GM19351 (cell line): ENCODE results near the gene YWHAH.

Source experiments
- ATAC-seq: cut with Tn5 transposase; IDR thresholded peaks from one replicate; pipeline ENCODE4 v1.9.1; 2021; ENCODE audit warnings: mild to moderate bottlenecking, moderate library complexity; ENCODE audit not compliant: unreplicated experiment

The YWHAH gene

GRCh38 chr22:31943978-31944699, at the start of gene YWHAH:
YWHAH (plus strand) TSS chr22:31944535; CDS start chr22:31944734, 199 bp downstream.
- ATAC-seq, result peak; percentile 66

GRCh38 chr22:31895411-31896123, 48.8 kb upstream of the YWHAH start:
- ATAC-seq, result no peak

- ATAC-seq, result no peak
Observed at GRCh38 chr22:31896472-31896871, 47.9 kb upstream of the YWHAH start.

GRCh38 chr22:31897842-31898805, 46.2 kb upstream of the YWHAH start:
- ATAC-seq, result no peak

GRCh38 chr22:31898926-31899325, 45.4 kb upstream of the YWHAH start:
- ATAC-seq, result no peak

DNA sequence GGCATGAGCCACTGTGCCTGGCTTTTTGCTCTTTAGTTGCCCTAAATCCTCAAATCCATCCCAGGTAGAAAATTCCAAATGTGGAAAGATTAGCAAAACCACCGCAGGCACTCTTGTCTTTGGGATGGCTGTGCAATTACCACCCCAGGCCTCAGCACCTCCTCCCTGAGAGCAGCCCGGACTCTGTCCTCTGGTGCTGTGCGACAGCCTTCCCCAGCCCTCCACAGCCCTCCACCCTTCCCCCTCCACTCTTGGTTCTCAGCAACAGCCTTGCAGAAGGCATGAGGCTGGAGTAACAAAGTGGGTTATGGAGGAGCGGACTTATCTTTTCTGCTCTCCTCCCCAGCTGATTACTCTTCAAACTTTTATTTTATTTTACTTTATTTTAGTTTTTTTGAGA, 44.7 kb upstream of the YWHAH start:
- no peak for ATAC-seq

DNA sequence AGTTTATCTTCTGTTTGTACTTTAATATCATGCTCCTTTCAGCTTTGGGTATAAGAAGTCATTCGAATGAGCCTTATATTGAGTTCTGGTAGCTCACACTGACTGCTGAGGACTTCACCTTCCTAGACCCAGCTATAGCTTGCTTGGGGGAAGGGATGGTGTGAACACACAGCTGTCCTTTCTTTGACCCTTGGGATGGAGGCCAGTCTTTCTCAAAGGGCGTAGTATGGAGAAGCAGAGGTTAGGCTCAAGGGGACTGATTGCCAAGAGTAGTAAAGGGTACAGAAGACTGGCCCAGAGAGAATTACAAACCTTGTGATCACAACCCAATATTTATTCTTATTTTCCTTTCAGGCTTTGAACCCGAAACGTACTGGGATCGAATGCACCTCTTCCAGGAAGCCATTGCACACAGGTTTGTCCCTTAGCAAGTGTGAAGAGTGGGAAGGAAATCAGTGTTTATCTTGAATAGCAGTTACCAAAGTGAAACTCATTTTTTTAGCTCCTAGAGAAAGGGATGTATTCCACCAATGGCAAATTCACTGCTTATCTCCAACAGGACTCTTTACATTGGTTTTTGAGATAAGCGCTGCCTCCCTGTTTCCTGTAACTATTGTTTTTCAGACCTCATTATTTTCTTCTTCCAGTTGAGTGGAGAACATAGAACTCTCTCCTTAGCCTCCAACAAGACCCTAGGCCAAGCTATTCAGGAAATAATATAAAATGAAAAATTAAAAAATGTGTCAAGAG, 42.8 kb upstream of the YWHAH start:
- no peak for ATAC-seq

GRCh38 chr22:31904651-31905050, 39.7 kb upstream of the YWHAH start:
- ATAC-seq, result no peak

GRCh38 chr22:31905356-31905755, 39.0 kb upstream of the YWHAH start:
- no peak for ATAC-seq

- no peak for ATAC-seq
Observed at GRCh38 chr22:31906086-31906485, 38.2 kb upstream of the YWHAH start.

- ATAC-seq, result no peak
Observed at GRCh38 chr22:31906569-31906968, 37.8 kb upstream of the YWHAH start.

GRCh38 chr22:31909977-31910376, 34.4 kb upstream of the YWHAH start:
- no peak for ATAC-seq

- no peak for ATAC-seq
Observed at GRCh38 chr22:31911565-31912406, 32.5 kb upstream of the YWHAH start.

GRCh38 chr22:31912407-31912743, 32.0 kb upstream of the YWHAH start:
- ATAC-seq, result no peak

- no peak for ATAC-seq
Observed at GRCh38 chr22:31915586-31915985, 28.7 kb upstream of the YWHAH start.

GRCh38 chr22:31917227-31917921, 27.0 kb upstream of the YWHAH start:
- ATAC-seq, result no peak

DNA sequence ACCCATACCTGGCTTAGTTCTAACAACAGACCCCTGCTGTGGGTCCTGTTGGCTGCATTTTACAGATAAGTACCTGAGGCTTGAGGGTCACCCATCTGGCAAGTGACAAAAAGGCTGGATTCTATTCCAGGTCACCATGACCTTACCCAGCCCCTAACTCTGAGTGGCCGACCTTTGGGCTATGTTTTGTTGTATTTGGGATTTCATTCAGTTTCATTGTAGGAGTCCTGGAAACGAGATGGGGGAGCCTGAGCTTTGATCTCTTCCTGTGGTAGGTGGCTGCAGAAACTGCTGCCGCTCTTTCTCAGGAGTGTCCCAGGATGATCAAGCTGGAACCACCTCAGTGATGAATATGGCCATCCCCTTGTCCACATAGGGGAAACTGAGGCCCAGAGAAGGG, 24.6 kb upstream of the YWHAH start:
- no peak for ATAC-seq

- no peak for ATAC-seq
Observed at GRCh38 chr22:31920306-31920705, 24.0 kb upstream of the YWHAH start.

- no peak for ATAC-seq
Observed at GRCh38 chr22:31921106-31921505, 23.2 kb upstream of the YWHAH start.
